Muscle of leg (tissue), 11 donors: ENCODE measurements around the gene IL12RB1. TPM values are rescaled to one million over a fixed set of nuclear protein-coding genes. Genes with fewer than 3 reads are reported as not detected.
"Not testable (repeated sequence)": the region's sequence is repeated elsewhere in the genome, so short reads cannot be mapped to it uniquely, and the experiment has no call there.

Experiments
- DNase-seq: peaks from one replicate; pipeline ENCODE4 v3.0.0; 2013
- H3K27ac ChIP-seq: one replicate; pipeline ENCODE4 v1.5.1; 2013; ENCODE audit warnings: mild to moderate bottlenecking, low read length, control low read depth
- H3K27me3 ChIP-seq: one replicate; pipeline ENCODE4 v1.6.1; 2013; ENCODE audit warnings: low read length; ENCODE audit not compliant: control insufficient read depth, insufficient read depth
- H3K36me3 ChIP-seq: one replicate; pipeline ENCODE4 v1.6.1; 2013; ENCODE audit warnings: low read length; ENCODE audit not compliant: control insufficient read depth, insufficient read depth
- H3K4me1 ChIP-seq: one replicate; pipeline ENCODE4 v1.6.1; 2013; ENCODE audit warnings: low read length; ENCODE audit not compliant: control insufficient read depth, insufficient read depth
- H3K4me3 ChIP-seq: one replicate; pipeline ENCODE4 v1.5.1; 2013; ENCODE audit warnings: low read length, control low read depth
- H3K9me3 ChIP-seq: replicated peaks from 2 replicates; pipeline ENCODE4 v1.6.1; 2013; ENCODE audit warnings: low read depth, low read length; ENCODE audit not compliant: control insufficient read depth
- WGBS: methylation state at CpG from one replicate; pipeline ENCODE4 v1.1.5; 2013; ENCODE audit warnings: missing lambda C conversion rate; ENCODE audit not compliant: insufficient coverage; 5-methylcytosine and 5-hydroxymethylcytosine counted together
- polyA plus RNA-seq, 8 donors: library from polyadenylated mRNA; unstranded; fragments of 120-200 nt; gene quantifications; one replicate each; pipeline versions ENCODE4 v1.2.1 to v1.2.3, GENCODE V29; 2013; ENCODE audit warnings: inconsistent platforms in 1 of 8, low replicate concordance in 1 of 8; ENCODE audit not compliant: insufficient read length in 8 of 8, insufficient read depth in 1 of 8
- total RNA-seq: library from RNA; stranded (reverse); fragments of 120-200 nt; gene quantifications from one replicate; pipeline ENCODE4 v1.2.4, GENCODE V29; 2013

The IL12RB1 gene
- total and polyA plus RNA-seq, 9 donors, result 0.15 to 0.71 (median 0.31) TPM

DNA sequence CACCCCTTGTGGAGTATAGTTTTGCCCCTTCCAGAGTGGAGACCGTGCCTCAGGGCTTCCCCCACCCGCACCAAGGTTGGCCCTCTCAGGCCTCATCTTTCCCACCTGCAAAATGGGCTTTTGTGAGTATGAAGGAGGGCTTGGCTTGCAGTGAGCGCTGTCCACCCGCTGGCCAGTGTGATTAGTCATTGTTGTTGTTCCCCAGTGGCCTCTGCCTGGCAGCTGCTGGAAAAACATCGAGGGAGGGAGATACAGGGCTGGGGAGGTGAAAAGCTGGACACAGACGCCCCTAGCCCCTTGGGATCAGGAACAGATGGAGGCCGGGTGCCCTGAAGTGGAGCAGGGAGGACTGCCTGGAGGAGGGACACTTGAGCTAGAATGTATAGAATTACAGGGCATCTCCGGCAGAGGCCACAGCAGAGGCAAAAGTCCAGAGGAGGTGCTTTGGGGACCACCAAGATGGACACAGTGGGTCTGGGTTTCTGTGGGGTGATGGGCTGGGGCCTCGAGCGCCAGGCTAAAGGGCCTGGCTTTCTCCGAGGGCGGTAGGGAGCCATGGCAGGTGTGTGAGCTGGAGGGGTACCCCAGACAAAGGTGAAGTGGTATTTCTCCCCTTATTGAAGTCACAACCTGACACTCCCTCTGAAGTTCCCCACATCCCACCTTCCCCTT, 3.9 kb upstream of the IL12RB1 start:
- no peak overlapping the region for H3K27ac ChIP-seq
- no peak overlapping the region for H3K4me3 ChIP-seq
- H3K4me1 ChIP-seq, result no peaks in the 10 kb centered on the region
- 48% methylated on average over 6 of the region's 12 CpGs for WGBS
- H3K36me3 ChIP-seq, result no peaks in the 10 kb centered on the region
- H3K9me3 ChIP-seq, result no peaks in the 10 kb centered on the region
- DNase-seq, result no peak
- peaks cover 9% of the 10 kb centered on the region for H3K27me3 ChIP-seq

DNA sequence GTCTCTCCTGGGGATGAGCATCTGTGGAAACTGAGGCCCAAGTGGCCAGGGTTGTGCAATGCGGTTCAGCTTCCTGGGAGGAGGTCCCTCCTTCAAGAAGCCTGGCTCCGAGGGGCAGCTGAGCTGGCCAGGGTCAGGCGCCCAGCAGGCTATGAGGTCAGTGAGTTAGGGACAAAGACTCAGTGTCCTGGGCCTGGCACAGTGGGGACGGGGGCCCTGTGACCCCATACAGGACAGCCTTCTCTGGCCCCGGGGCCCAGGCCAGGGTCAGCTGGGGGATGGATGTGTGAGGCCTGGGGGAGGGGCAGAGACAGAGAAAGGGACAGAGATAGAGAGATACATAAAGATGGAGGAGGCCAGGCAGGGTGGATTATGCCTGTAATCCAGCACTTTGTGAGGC, 3.0 kb upstream of the IL12RB1 start:
- Histone ChIP-seq H3K4me1 (no peaks in the 10 kb centered on the region), H3K27ac (no peak overlapping the region), H3K36me3 (no peaks in the 10 kb centered on the region), H3K27me3 (peaks cover 8% of the 10 kb centered on the region), H3K9me3 (no peaks in the 10 kb centered on the region), H3K4me3 (no peak overlapping the region)
- 68% methylated on average over 5 of the region's 5 CpGs for WGBS
- DNase-seq, result no peak

DNA sequence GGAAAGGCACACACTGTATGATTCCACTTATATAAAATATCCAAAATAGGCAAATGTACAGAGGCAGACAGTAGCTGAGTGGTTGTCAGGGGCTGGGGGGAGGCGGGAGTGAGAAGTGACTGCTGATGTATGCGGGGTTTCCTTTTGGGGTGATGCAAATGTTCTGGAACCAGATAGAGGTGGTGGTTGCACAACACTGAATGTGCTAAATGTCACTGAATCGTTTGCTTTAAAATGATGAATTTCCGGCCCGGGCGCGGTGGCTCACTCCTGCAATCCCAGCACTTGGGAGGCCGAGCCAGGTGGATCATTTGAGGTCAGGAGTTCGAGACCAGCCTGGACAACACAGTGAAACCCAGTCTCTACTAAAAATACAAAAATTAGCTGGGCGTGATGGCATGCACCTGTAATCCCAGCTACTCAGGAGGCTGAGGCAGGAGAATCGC, 2.4 kb upstream of the IL12RB1 start:
- 73% methylated on average over 9 of the region's 11 CpGs for WGBS
- not testable (repeated sequence) for H3K4me1 ChIP-seq, H3K36me3 ChIP-seq, H3K4me3 ChIP-seq, DNase-seq, H3K9me3 ChIP-seq, H3K27ac ChIP-seq, H3K27me3 ChIP-seq

DNA sequence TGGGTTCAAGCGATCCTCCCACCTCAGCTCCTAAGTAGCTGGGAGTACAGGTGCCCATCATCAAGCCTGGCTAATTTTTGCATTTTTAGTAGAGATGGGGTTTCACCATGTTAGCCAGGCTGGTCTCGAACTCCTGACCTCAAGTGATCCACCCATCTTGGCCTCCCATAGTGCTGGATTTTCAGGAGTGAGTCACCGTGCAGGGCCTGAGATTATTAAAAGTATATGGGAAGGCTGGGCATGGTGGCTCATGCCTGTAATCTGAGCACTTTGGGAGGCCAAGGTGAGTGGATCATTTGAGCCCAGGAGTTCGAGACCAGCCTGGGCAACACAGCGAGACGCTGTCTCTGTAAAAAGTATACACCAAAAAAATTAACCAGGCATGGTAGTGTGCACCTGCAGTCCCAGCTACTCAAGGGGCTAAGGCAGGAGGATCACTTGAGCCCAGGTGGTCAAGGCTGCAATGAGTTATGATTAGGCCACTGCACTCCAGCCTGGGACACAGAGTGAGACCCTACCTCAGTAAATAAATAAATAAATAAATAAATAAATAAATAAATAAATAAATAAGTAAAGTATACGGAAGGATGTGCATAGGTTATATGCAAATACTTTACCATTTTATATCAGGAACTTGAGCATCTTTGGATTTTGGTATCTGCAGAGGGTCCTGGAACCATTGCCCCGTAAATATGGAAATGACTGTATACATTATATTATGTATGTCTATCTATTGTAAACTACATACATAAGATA, 854 bp downstream of the IL12RB1 start:
- Histone ChIP-seq H3K4me3 (no peak overlapping the region), H3K36me3 (no peaks in the 10 kb centered on the region), H3K9me3 (no peaks in the 10 kb centered on the region), H3K27ac (no peak overlapping the region), H3K27me3 (peaks cover 5% of the 10 kb centered on the region), H3K4me1 (no peaks in the 10 kb centered on the region)
- no CpG with 5 or more reads among the region's 8 CpGs for WGBS
- DNase-seq, result no peak

DNA sequence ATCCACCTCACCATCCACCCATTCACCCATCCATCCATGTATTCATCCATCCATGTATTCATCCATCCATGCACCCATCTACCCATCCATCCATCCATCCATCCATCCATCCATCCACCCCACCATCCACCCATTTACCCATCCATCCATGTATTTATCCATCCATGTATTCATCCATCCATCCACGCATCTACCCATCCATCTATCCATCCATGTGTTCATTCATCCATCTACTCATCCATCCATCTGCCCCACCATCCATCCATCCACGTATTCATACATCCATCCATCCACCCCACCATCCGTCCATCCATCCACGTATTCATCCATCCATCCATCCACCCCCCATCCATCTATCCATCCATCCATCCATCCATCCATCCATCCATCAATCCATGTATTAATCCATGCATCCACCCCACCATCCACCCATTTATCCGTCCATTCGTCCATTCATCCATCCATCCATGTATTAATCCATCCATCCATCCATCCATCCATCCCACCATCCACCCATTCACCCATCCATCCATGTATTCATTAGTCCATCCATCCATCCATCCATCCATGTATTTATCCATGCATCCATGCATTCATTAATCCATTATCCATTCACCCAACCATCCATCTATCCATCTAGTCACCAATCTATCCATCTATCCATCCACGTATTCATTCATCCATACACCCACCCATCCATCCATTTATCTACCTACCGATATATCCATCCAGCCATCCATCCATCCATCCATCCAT, 2.6 kb downstream of the IL12RB1 start:
- WGBS, result 58% methylated on average over 8 of the region's 8 CpGs
- H3K27ac ChIP-seq, result no peak overlapping the region
- no peaks in the 10 kb centered on the region for H3K9me3 ChIP-seq
- no peak for DNase-seq
- H3K4me1 ChIP-seq, result no peaks in the 10 kb centered on the region
- no peak overlapping the region for H3K4me3 ChIP-seq
- H3K36me3 ChIP-seq, result no peaks in the 10 kb centered on the region
- peaks cover 3% of the 10 kb centered on the region for H3K27me3 ChIP-seq

DNA sequence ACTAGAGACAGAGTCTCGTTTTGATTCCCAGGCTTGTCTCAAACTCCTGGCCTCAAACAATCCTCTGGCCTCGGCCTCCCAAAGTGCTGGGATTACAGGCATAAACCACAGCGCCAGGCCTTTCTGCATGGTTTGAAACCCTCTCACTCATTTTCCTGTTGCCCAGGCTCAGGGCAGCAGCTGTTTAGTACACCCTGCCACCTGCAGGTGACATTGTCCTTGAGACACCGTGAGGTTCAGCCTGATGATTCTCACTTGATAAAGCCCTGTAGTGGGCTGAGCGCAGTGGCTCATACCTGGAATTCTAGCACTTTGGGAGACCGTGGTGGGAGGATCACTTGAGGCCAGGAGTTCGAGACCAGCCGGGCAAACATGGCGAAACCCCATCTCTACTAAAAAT, 12.5 kb downstream of the IL12RB1 start:
- Histone ChIP-seq H3K27me3 (peaks cover 7% of the 10 kb centered on the region), H3K4me1 (no peaks in the 10 kb centered on the region), H3K9me3 (no peaks in the 10 kb centered on the region), H3K36me3 (no peaks in the 10 kb centered on the region), H3K4me3 (no peak overlapping the region), H3K27ac (no peak overlapping the region)
- no peak for DNase-seq
- WGBS, result 59% methylated on average over 5 of the region's 9 CpGs

DNA sequence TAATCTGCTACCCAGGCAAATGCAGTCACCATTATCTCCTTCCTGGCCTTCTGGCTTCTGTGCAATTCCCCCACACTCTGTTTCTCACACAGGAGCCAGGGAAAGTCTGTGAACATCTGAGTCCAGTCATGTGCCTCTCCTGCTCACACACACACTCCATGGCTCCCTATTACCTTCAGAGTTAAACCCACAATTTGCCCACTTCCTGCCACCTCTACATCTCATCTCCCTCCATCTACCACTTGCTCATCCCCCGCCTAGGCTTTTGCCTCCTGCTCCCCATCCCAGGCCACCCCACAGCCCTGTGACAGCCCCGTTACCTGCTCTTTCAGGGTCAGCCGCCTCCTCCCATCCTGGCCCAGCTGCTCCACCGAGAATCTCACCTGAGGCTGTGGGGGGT, 13.5 kb downstream of the IL12RB1 start:
- Histone ChIP-seq H3K27ac (no peak overlapping the region), H3K36me3 (no peaks in the 10 kb centered on the region), H3K4me3 (no peak overlapping the region), H3K27me3 (peaks cover 7% of the 10 kb centered on the region), H3K4me1 (no peaks in the 10 kb centered on the region), H3K9me3 (no peaks in the 10 kb centered on the region)
- no CpG with 5 or more reads among the region's 4 CpGs for WGBS
- no peak for DNase-seq

DNA sequence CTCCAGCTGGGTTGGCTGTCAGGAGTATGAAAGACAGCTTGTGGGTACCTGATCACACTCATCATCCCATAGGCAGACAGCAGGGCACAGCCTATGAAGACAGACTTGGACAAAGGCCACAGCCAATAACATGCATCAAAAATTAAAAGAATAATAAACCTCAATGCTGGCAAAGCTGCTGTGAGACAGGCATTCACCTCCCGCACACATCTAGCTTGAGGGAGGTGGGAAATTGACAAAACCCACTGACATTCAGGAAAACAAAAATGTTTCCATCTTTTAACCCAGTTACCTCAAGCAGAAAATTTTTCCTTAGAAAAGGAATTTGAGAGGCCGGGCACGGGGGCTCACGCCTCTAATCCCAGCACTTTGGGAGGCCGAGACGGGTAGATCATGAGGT, 14.4 kb downstream of the IL12RB1 start:
- no peaks in the 10 kb centered on the region for H3K36me3 ChIP-seq
- DNase-seq, result no peak
- H3K9me3 ChIP-seq, result no peaks in the 10 kb centered on the region
- no peak overlapping the region for H3K27ac ChIP-seq
- no peaks in the 10 kb centered on the region for H3K4me1 ChIP-seq
- peaks cover 7% of the 10 kb centered on the region for H3K27me3 ChIP-seq
- no CpG with 5 or more reads among the region's 6 CpGs for WGBS
- H3K4me3 ChIP-seq, result no peak overlapping the region

DNA sequence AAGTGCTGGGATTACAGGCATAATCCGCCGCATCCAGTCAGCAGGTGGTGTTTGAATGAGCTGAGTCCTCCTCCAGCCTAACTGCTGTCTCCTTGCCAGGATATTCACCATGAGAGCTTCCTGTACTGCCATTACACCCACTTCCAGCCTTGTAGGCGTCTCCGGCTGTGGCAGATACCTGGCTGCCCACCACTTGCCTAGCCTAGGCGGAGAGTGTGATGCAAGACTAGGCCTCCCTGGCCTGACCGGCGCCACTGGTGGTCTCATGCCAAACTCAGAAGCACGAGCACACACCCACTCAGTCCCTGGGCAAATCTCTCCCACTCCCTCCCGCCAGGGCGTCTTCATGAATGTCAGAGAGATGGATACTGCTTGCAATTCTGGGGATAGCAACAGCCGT, 16.6 kb downstream of the IL12RB1 start:
- Histone ChIP-seq H3K4me1 (no peaks in the 10 kb centered on the region), H3K27me3 (peaks cover 7% of the 10 kb centered on the region), H3K9me3 (no peaks in the 10 kb centered on the region), H3K4me3 (no peak overlapping the region), H3K27ac (no peak overlapping the region), H3K36me3 (no peaks in the 10 kb centered on the region)
- DNase-seq, result no peak
- WGBS, result 62% methylated on average over 9 of the region's 11 CpGs

DNA sequence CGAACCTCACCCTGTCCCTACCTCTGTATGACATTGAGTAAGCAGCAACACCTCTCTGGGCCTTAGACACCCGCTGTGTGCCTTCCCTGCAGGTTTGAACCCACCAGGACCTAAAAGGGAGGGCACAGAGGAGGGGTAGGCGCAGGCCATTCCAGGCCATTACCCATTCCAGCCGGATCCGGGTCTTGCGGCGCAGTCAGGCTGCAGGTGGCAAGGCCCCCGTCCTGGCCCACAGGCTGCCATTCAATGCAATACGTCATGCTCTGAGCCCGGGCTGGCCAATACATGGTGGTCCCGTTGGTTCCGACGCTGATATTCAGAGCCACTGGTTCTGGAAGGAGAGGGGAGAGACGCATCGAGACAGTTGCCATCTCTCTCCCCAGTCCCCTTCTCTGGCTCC, 17.4 kb downstream of the IL12RB1 start:
- no peak overlapping the region for H3K27ac ChIP-seq

More for the DNA sequence above, 17.4 kb downstream of the IL12RB1 start:
- 81% methylated on average over 12 of the region's 15 CpGs for WGBS
- Histone ChIP-seq H3K27me3 (peaks cover 7% of the 10 kb centered on the region), H3K36me3 (no peaks in the 10 kb centered on the region), H3K4me3 (no peak overlapping the region), H3K9me3 (no peaks in the 10 kb centered on the region), H3K4me1 (no peaks in the 10 kb centered on the region)
- DNase-seq, result no peak
